ENCODE measurements around the gene SDHAF3.

DNA sequence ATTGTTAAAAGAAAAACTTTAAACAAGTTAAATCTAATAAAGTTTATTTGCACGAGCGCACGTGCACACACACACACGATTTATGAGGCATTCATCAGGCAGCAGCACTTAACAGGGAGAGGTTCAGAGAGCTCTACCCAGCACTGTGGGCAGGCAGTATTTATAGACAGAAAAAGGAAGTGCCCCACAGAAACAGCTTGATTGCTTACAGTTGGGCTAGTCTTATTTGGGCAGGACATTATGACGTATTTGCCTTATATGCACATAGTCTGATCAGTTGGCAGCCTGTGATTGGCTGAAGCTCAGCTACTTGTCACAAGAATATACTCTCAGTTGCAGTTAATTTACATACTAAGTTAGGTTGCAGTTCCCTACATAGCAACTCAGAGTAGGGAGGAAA is 1.2 kb upstream of the SDHAF3 start:
- no peak for TF ChIP-seq POLR2A (IDR thresholded peaks at IDR 0.05; ENCODE audit: low read length)
- no peak for TF ChIP-seq GATA1 (IDR thresholded peaks at IDR 0.05; ENCODE audit: low read depth, low read length)
